ENCODE data around the gene AP4M1.
A peak's percentile ranks its signal among the peaks of the same experiment; 100 is the strongest.

Gene AP4M1

GRCh38 chr7:100115026-100115425 lies 13.6 kb downstream of the AP4M1 start:
- no peak for TF ChIP-seq EZH2 (IDR thresholded peaks at IDR 0.05; ENCODE audit: borderline replicate concordance, low read length)
- TF ChIP-seq CTCF (IDR thresholded peaks at IDR 0.05; ENCODE audit: low read length), result no peak
- Histone ChIP-seq H3K79me2 (ENCODE audit: insufficient read depth, low read length) (no peaks in the 10 kb centered on the region), H3K36me3 (ENCODE audit: insufficient read depth, low read length) (peaks cover 40% of the 10 kb centered on the region), H3K4me2 (ENCODE audit: low read length) (no peak overlapping the region), H3F3A (ENCODE audit: insufficient read depth, low read length) (no peaks in the 10 kb centered on the region), H3K4me3 (ENCODE audit: low read depth, low read length, poor library complexity, severe bottlenecking) (no peak overlapping the region), H2AFZ (ENCODE audit: low read length) (no peak overlapping the region), H3K9ac (ENCODE audit: low read length) (no peak overlapping the region), H3K4me1 (ENCODE audit: insufficient read depth, low read length, severe bottlenecking) (peaks cover 10% of the 10 kb centered on the region), H3K27me3 (ENCODE audit: insufficient read depth, low read length) (no peaks in the 10 kb centered on the region), H3K9me3 (ENCODE audit: low read length) (no peaks in the 10 kb centered on the region), H3K9me2 (ENCODE audit: low read depth, low read length) (no peaks in the 10 kb centered on the region), H3K27ac (ENCODE audit: low read depth, low read length, poor library complexity, severe bottlenecking) (no peak overlapping the region), H4K20me1 (ENCODE audit: insufficient read depth, low read length) (no peaks in the 10 kb centered on the region)

- peak overlapping the region; percentile 76 for H3K27ac ChIP-seq (ENCODE audit: low read depth, low read length, poor library complexity, severe bottlenecking)
- H3K4me1 ChIP-seq (ENCODE audit: insufficient read depth, low read length, severe bottlenecking), result peaks cover 29% of the 10 kb centered on the region
- peak overlapping the region; percentile 78 for H3K9ac ChIP-seq (ENCODE audit: low read length)
- no peaks in the 10 kb centered on the region for H3K79me2 ChIP-seq (ENCODE audit: insufficient read depth, low read length)
- no peaks in the 10 kb centered on the region for H3F3A ChIP-seq (ENCODE audit: insufficient read depth, low read length)
- H4K20me1 ChIP-seq (ENCODE audit: insufficient read depth, low read length), result no peaks in the 10 kb centered on the region
- H3K9me3 ChIP-seq (ENCODE audit: low read length), result no peaks in the 10 kb centered on the region
- no peaks in the 10 kb centered on the region for H3K9me2 ChIP-seq (ENCODE audit: low read depth, low read length)
- no peaks in the 10 kb centered on the region for H3K27me3 ChIP-seq (ENCODE audit: insufficient read depth, low read length)
- H3K36me3 ChIP-seq (ENCODE audit: insufficient read depth, low read length), result peaks cover 7% of the 10 kb centered on the region
- TF ChIP-seq CTCF (IDR thresholded peaks at IDR 0.05; ENCODE audit: low read length) (no peak), EZH2 (IDR thresholded peaks at IDR 0.05; ENCODE audit: borderline replicate concordance, low read length) (no peak)
- H2AFZ ChIP-seq (ENCODE audit: low read length), result no peak overlapping the region
- peak overlapping the region; percentile 75 for H3K4me3 ChIP-seq (ENCODE audit: low read depth, low read length, poor library complexity, severe bottlenecking)
- peak overlapping the region; percentile 79 for H3K4me2 ChIP-seq (ENCODE audit: low read length)
Measured at GRCh38 chr7:100118388-100119071, 17.1 kb downstream of the AP4M1 start.

GRCh38 chr7:100119072-100119969 lies 17.9 kb downstream of the AP4M1 start, which contains the start of the genes CNPY4 and TAF6:
Gene CNPY4 (plus strand): TSS chr7:100119634. CDS start chr7:100119745, 111 bp downstream.
Gene TAF6 (minus strand): TSS chr7:100119358. CDS start chr7:100114209, 5,149 bp downstream.
- peak within 1 kb of the TSS; percentile 75 for H3K4me3 ChIP-seq (ENCODE audit: low read depth, low read length, poor library complexity, severe bottlenecking)

More at GRCh38 chr7:100119072-100119969, 17.9 kb downstream of the AP4M1 start, which contains the start of the genes CNPY4 and TAF6:
- H2AFZ ChIP-seq (ENCODE audit: low read length), result no peak within 1 kb of the TSS
- peak within 1 kb of the TSS; percentile 78 for H3K9ac ChIP-seq (ENCODE audit: low read length)
- no peaks in the 10 kb centered on the region for H3K9me2 ChIP-seq (ENCODE audit: low read depth, low read length)
- peak within 1 kb of the TSS; percentile 79 for H3K4me2 ChIP-seq (ENCODE audit: low read length)
- H3F3A ChIP-seq (ENCODE audit: insufficient read depth, low read length), result no peaks in the 10 kb centered on the region
- TF ChIP-seq EZH2 (IDR thresholded peaks at IDR 0.05; ENCODE audit: borderline replicate concordance, low read length) (no peak), CTCF (IDR thresholded peaks at IDR 0.05; ENCODE audit: low read length) (no peak)
- H3K9me3 ChIP-seq (ENCODE audit: low read length), result no peaks in the 10 kb centered on the region
- peaks cover 6% of the 10 kb centered on the region; the same call in 1 of the 2 replicates for H3K36me3 ChIP-seq (ENCODE audit: insufficient read depth, low read length)
- H3K79me2 ChIP-seq (ENCODE audit: insufficient read depth, low read length), result no peaks in the 10 kb centered on the region
- H3K27me3 ChIP-seq (ENCODE audit: insufficient read depth, low read length), result no peaks in the 10 kb centered on the region
- no peaks in the 10 kb centered on the region for H4K20me1 ChIP-seq (ENCODE audit: insufficient read depth, low read length)
- peak within 1 kb of the TSS; percentile 76 for H3K27ac ChIP-seq (ENCODE audit: low read depth, low read length, poor library complexity, severe bottlenecking)
- H3K4me1 ChIP-seq (ENCODE audit: insufficient read depth, low read length, severe bottlenecking), result peaks cover 29% of the 10 kb centered on the region
